DND-41 (cell line): ENCODE results near the gene PALM.

Experiments used
- ATAC-seq: fragments of 200-7000 bp; cut with Tn5 transposase; 3 replicates; pipeline ENCODE4 v1.9.1; 2021; ENCODE audit warnings: low read depth; ENCODE audit not compliant: insufficient read depth
- DNase-seq: peaks from one replicate; pipeline ENCODE4 v3.0.0-alpha.2; 2020
- H2AFZ ChIP-seq: 2 replicates; pipeline ENCODE4 v1.6.0; 2012; ENCODE audit warnings: low read depth, low read length
- H3K27ac ChIP-seq: 2 replicates; pipeline ENCODE4 v1.5.1; 2012; ENCODE audit warnings: low read length, inconsistent platforms
- H3K27me3 ChIP-seq: fragments of 200-600 bp; sonication (generic); 2 replicates; pipeline ENCODE4 v1.6.0; 2012; ENCODE audit warnings: low read length, mild to moderate bottlenecking, inconsistent platforms; ENCODE audit not compliant: insufficient read depth, poor library complexity
- H3K36me3 ChIP-seq: 2 replicates; pipeline ENCODE4 v1.5.1; 2012; ENCODE audit warnings: low read length, inconsistent platforms; ENCODE audit not compliant: insufficient read depth
- H3K4me1 ChIP-seq: 2 replicates; pipeline ENCODE4 v1.5.1; 2012; ENCODE audit warnings: mild to moderate bottlenecking, low read length; ENCODE audit not compliant: insufficient read depth
- H3K4me2 ChIP-seq: 2 replicates; pipeline ENCODE4 v1.6.0; 2012; ENCODE audit warnings: mild to moderate bottlenecking, moderate library complexity, low read length, inconsistent platforms; ENCODE audit not compliant: insufficient read depth
- H3K4me3 ChIP-seq, 2 experiments: fragments of 200-600 bp in 1 of 2; shearing (Covaris generic) in 1 of 2; 2 replicates each; pipeline ENCODE4 v1.5.1; 2012 to 2016; ENCODE audit warnings: inconsistent platforms in 2 of 2, low read length in 2 of 2, mild to moderate bottlenecking in 2 of 2, low read depth in 1 of 2, moderate library complexity in 1 of 2
- H3K79me2 ChIP-seq: 2 replicates; pipeline ENCODE4 v1.6.0; 2012; ENCODE audit warnings: low read length, inconsistent platforms; ENCODE audit not compliant: insufficient read depth
- H3K9ac ChIP-seq: 2 replicates; pipeline ENCODE4 v1.6.0; 2012; ENCODE audit warnings: low read depth, mild to moderate bottlenecking, inconsistent platforms, low read length, moderate library complexity
- H3K9me3 ChIP-seq: 2 replicates; pipeline ENCODE4 v1.5.1; 2012; ENCODE audit warnings: low read length, moderate library complexity, mild to moderate bottlenecking, inconsistent platforms; ENCODE audit not compliant: insufficient read depth, severe bottlenecking
- H4K20me1 ChIP-seq: 2 replicates; pipeline ENCODE4 v1.6.0; 2012; ENCODE audit warnings: low read length; ENCODE audit not compliant: insufficient read depth
- EZH2 ChIP-seq: IDR thresholded peaks from 3 replicates; pipeline ENCODE4 v1.6.1; 2012; ENCODE audit warnings: borderline replicate concordance, low read depth, mild to moderate bottlenecking, moderate library complexity, low read length, inconsistent platforms; ENCODE audit not compliant: severe bottlenecking
- TF ChIP-seq, protein P1 (sequence below): IDR thresholded peaks from 2 replicates; pipeline ENCODE4 v1.5.1; 2012; ENCODE audit warnings: borderline replicate concordance, low read length, moderate library complexity, mild to moderate bottlenecking; ENCODE audit not compliant: poor library complexity, severe bottlenecking; ENCODE audit errors: extremely low read depth

Gene PALM

DNA sequence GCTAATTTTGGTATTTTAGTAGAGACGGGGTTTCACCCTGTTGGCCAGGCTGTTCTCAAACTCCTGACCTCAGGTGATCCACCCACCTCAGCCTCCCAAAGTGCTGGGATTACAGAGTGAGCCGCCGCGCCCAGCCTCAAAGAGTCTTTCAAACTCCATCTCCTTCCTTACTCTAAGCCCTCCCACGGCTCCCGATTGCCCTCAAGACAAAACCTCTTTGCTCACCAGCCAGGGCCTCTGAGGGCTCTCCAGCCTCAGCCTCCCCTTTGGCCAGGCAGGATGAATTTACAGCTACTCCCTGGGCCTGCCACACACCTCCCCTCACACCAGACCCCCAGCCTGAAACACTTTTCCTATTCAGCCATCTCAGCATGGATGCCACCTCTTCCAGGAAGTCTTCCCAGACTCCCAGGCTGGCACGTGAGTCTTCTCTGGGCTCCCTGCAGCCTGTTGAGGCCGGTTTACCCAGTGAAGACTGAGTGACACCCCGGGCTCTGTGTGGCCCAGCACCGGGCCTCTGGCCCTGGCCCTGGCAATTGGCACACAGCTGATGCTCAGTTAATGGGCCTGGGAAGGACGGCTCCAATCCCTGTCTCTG lies 21.1 kb upstream of the PALM start:
- Histone ChIP-seq H2AFZ (no peak overlapping the region), H3K9ac (no peak overlapping the region), H3K79me2 (no peaks in the 10 kb centered on the region), H3K27me3 (no peaks in the 10 kb centered on the region), H3K36me3 (no peaks in the 10 kb centered on the region), H3K4me2 (no peak overlapping the region), H4K20me1 (no peaks in the 10 kb centered on the region), H3K4me3 (no peak overlapping the region), H3K27ac (no peak overlapping the region), H3K9me3 (no peaks in the 10 kb centered on the region), H3K4me1 (no peaks in the 10 kb centered on the region)
- TF ChIP-seq, protein P1, sequence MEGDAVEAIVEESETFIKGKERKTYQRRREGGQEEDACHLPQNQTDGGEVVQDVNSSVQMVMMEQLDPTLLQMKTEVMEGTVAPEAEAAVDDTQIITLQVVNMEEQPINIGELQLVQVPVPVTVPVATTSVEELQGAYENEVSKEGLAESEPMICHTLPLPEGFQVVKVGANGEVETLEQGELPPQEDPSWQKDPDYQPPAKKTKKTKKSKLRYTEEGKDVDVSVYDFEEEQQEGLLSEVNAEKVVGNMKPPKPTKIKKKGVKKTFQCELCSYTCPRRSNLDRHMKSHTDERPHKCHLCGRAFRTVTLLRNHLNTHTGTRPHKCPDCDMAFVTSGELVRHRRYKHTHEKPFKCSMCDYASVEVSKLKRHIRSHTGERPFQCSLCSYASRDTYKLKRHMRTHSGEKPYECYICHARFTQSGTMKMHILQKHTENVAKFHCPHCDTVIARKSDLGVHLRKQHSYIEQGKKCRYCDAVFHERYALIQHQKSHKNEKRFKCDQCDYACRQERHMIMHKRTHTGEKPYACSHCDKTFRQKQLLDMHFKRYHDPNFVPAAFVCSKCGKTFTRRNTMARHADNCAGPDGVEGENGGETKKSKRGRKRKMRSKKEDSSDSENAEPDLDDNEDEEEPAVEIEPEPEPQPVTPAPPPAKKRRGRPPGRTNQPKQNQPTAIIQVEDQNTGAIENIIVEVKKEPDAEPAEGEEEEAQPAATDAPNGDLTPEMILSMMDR: no peak
- no peak for TF ChIP-seq EZH2
- no peak for DNase-seq
- ATAC-seq: no peak

DNA sequence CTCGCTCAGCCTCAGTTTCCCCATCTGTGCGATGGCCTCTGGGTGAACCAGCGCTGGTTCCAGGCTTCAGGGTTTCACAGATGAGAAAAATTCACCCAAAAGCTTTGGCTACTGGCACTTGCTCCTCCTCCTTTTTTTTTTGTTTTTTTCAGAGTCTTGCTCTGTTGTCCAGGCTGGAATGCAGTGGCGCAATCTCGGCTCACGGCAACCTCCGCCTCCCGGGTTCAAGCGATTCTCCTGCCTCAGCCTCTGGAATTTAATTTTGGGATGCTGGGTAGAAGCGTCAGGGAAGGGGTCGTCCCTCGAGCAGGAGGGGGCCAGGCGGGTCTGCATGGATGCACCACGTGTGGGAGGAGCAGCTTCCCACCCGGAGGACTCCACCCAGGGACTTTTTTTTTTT lies 20.5 kb upstream of the PALM start:
- Histone ChIP-seq H3K9me3 (no peaks in the 10 kb centered on the region), H3K27me3 (no peaks in the 10 kb centered on the region), H3K4me2 (no peak overlapping the region), H3K79me2 (no peaks in the 10 kb centered on the region), H3K36me3 (no peaks in the 10 kb centered on the region), H2AFZ (no peak overlapping the region), H3K9ac (no peak overlapping the region), H3K4me1 (no peaks in the 10 kb centered on the region), H3K4me3 (no peak overlapping the region), H4K20me1 (no peaks in the 10 kb centered on the region), H3K27ac (no peak overlapping the region)
- ATAC-seq (no peak), DNase-seq (no peak)
- TF ChIP-seq, protein P1: no peak
- no peak for TF ChIP-seq EZH2

DNA sequence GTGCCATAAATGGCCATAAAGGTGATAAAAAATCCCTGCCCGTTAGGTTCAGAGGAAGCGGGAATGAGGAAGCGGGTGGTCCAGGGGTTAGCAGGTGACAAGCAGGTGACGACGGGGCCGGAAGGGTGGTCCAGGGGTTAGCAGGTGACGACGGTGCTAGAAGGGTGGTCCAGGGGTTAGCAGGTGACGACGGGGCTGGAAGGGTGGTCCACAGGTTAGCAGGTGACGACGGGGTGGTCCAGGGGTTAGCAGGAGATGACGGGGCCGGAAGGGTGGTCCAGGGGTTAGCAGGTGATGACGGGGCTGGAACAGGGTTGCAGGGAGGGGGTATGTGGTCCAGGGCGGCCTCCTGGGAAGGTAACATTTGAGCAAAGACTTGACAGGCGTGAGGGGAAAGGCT lies 19.7 kb upstream of the PALM start:
- Histone ChIP-seq H3K4me1 (no peaks in the 10 kb centered on the region), H3K9me3 (no peaks in the 10 kb centered on the region), H3K36me3 (no peaks in the 10 kb centered on the region), H3K4me3 (no peak overlapping the region), H3K27me3 (no peaks in the 10 kb centered on the region), H3K9ac (no peak overlapping the region), H4K20me1 (no peaks in the 10 kb centered on the region), H3K27ac (no peak overlapping the region), H2AFZ (no peak overlapping the region), H3K79me2 (no peaks in the 10 kb centered on the region), H3K4me2 (no peak overlapping the region)
- no peak for DNase-seq
- TF ChIP-seq EZH2: no peak
- TF ChIP-seq, protein P1: no peak
- no peak for ATAC-seq

DNA sequence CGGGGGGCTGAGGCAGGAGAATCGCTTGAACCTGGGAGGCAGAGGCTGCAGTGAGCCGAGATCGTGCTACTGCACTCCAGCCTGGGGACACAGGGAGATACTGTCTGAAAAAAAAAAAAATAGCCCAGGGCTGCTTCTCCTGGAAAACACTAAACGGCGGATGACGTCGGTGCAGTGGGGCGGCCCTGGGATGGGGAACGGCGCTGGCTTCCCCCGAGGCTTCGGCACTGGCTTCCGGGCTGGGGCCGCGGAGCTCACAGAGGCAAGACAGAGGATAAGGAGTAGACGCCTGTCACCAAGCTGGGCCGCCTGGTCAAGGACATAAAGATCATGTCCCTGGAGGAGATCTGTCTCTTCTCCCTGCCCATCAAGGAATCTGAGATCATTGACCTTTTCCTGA lies 18.5 kb upstream of the PALM start:
- Histone ChIP-seq H2AFZ (no peak overlapping the region), H3K9ac (no peak overlapping the region), H3K4me1 (no peaks in the 10 kb centered on the region), H4K20me1 (no peaks in the 10 kb centered on the region), H3K27me3 (no peaks in the 10 kb centered on the region), H3K27ac (no peak overlapping the region), H3K4me3 (no peak overlapping the region), H3K79me2 (no peaks in the 10 kb centered on the region), H3K36me3 (no peaks in the 10 kb centered on the region), H3K9me3 (no peaks in the 10 kb centered on the region), H3K4me2 (no peak overlapping the region)
- TF ChIP-seq EZH2: no peak
- TF ChIP-seq, protein P1: no peak
- DNase-seq (no peak), ATAC-seq (no peak)
